CD8-positive, alpha-beta memory T cell (primary cell): ENCODE results near the gene NTRK2. TPM values are rescaled to one million over a fixed set of nuclear protein-coding genes. Genes with fewer than 3 reads are reported as not detected.

Experiments used
- CTCF ChIA-PET: fragments of 350-600 bp; sonication (Branson Sonifier 250); formaldehyde crosslinking; loops from one replicate; lab custom pipeline; 2021; ENCODE audit warnings: antibody characterized with exemption; lab: Charles Lee
- POLR2A ChIA-PET: fragments of 350-600 bp; sonication (Branson Sonifier 250); formaldehyde crosslinking; loops from one replicate; lab custom pipeline; 2021; ENCODE audit warnings: antibody characterized with exemption; lab: Charles Lee
- DNase-seq, 5 donors: peaks; one replicate each; pipeline versions ENCODE4 v3.0.0 to v3.0.0-alpha.2; 2020 to 2022; ENCODE audit warnings: mixed read lengths in 1 of 5
- H3K27ac ChIP-seq: one replicate; pipeline ENCODE4 v1.7.0; 2013; ENCODE audit warnings: low read depth, mild to moderate bottlenecking, low read length, moderate library complexity
- H3K27me3 ChIP-seq: 2 replicates; pipeline ENCODE4 v1.7.0; 2013; ENCODE audit warnings: low read length, mild to moderate bottlenecking; ENCODE audit not compliant: insufficient read depth, poor library complexity, severe bottlenecking
- H3K36me3 ChIP-seq: 2 replicates; pipeline ENCODE4 v1.7.0; 2013; ENCODE audit warnings: mild to moderate bottlenecking, low read length, moderate library complexity; ENCODE audit not compliant: insufficient read depth
- H3K4me1 ChIP-seq: 2 replicates; pipeline ENCODE4 v1.7.0; 2013; ENCODE audit warnings: mild to moderate bottlenecking, low read length, moderate library complexity; ENCODE audit not compliant: insufficient read depth
- H3K4me3 ChIP-seq: 2 replicates; pipeline ENCODE4 v1.7.0; 2013; ENCODE audit warnings: mild to moderate bottlenecking, low read length
- H3K9me3 ChIP-seq: 2 replicates; pipeline ENCODE4 v1.7.0; 2013; ENCODE audit warnings: mild to moderate bottlenecking, low read length
- H3K27ac Mint-ChIP-seq, 8 donors: one replicate each; pipeline ENCODE4 v1.8.0; 2020 to 2021; ENCODE audit warnings: mixed read lengths in 8 of 8, mild to moderate bottlenecking in 6 of 8, inconsistent platforms in 3 of 8, moderate library complexity in 3 of 8
- H3K27me3 Mint-ChIP-seq, 2 donors: one replicate each; pipeline ENCODE4 v1.8.0; 2020 to 2021; ENCODE audit warnings: mixed read lengths in 2 of 2, mild to moderate bottlenecking in 1 of 2, moderate library complexity in 1 of 2
- H3K36me3 Mint-ChIP-seq, 3 donors: one replicate each; pipeline ENCODE4 v1.8.0; 2020 to 2021; ENCODE audit warnings: mixed read lengths in 3 of 3, inconsistent platforms in 1 of 3, mild to moderate bottlenecking in 1 of 3
- H3K4me1 Mint-ChIP-seq, 3 donors: one replicate each; pipeline ENCODE4 v1.8.0; 2020 to 2021; ENCODE audit warnings: mixed read lengths in 3 of 3, inconsistent platforms in 1 of 3, mild to moderate bottlenecking in 1 of 3
- H3K4me3 Mint-ChIP-seq, 7 donors: one replicate each; pipeline ENCODE4 v1.8.0; 2020 to 2021; ENCODE audit warnings: mixed read lengths in 7 of 7, mild to moderate bottlenecking in 6 of 7, moderate library complexity in 4 of 7, inconsistent platforms in 2 of 7
- H3K9me3 Mint-ChIP-seq, 5 donors: one replicate each; pipeline ENCODE4 v1.8.0; 2020 to 2022; ENCODE audit warnings: mixed read lengths in 5 of 5, mild to moderate bottlenecking in 3 of 5, moderate library complexity in 2 of 5, inconsistent platforms in 1 of 5
- polyA plus RNA-seq: library from polyadenylated mRNA; unstranded; fragments of 300-500 nt; fragmentation: Illumina TruSeq; gene quantifications from one replicate; pipeline ENCODE4 v1.2.3, GENCODE V29; 2021
- total RNA-seq, 2 experiments: library from RNA; stranded (reverse); gene quantifications; one replicate each; pipeline ENCODE4 v1.2.3, GENCODE V29; 2021

Gene NTRK2
- total RNA-seq (under 1 TPM; 0.26 to 0.38 TPM), polyA plus RNA-seq (not detected)

- POLR2A ChIA-PET, result no interaction called here
- peaks cover 8 to 23% (median 19%) of the 10 kb centered on the region in 3 donors for H3K4me1 Mint-ChIP-seq
- H3K27me3 Mint-ChIP-seq, result peaks cover 22 to 60% of the 10 kb centered on the region in 2 donors
- no peak within 1 kb of the TSS for H3K27ac Mint-ChIP-seq
- Histone ChIP-seq H3K9me3 (no peaks in the 10 kb centered on the region), H3K4me1 (no peaks in the 10 kb centered on the region), H3K36me3 (no peaks in the 10 kb centered on the region), H3K27ac (no peak within 1 kb of the TSS), H3K4me3 (no peak within 1 kb of the TSS), H3K27me3 (peaks cover 5% of the 10 kb centered on the region)
- peak within 1 kb of the TSS in 5 of 7 donors; percentile 21 to 78 (median 43) for H3K4me3 Mint-ChIP-seq
- DNase-seq, result no peak
- CTCF ChIA-PET, result no interaction called here
- H3K36me3 Mint-ChIP-seq, result no peaks in the 10 kb centered on the region
- peaks cover 0 to 8% (median 0%) of the 10 kb centered on the region in 5 donors for H3K9me3 Mint-ChIP-seq
Observed at GRCh38 chr9:84669288-84670137, at the start of gene NTRK2. NTRK2 (plus strand) TSS chr9:84669729; CDS start chr9:84670749, 1,020 bp downstream.

- H3K27ac Mint-ChIP-seq, result no peak overlapping the region
- no peak for DNase-seq
- ChIA-PET POLR2A (no interaction called here), CTCF (no interaction called here)
- no peaks in the 10 kb centered on the region for H3K4me1 Mint-ChIP-seq
- Histone ChIP-seq H3K27ac (no peak overlapping the region), H3K9me3 (no peaks in the 10 kb centered on the region), H3K4me3 (no peak overlapping the region), H3K36me3 (no peaks in the 10 kb centered on the region), H3K27me3 (no peaks in the 10 kb centered on the region), H3K4me1 (no peaks in the 10 kb centered on the region)
- no peak overlapping the region for H3K4me3 Mint-ChIP-seq
- H3K36me3 Mint-ChIP-seq, result no peaks in the 10 kb centered on the region
- H3K27me3 Mint-ChIP-seq, result peaks cover 0 to 11% of the 10 kb centered on the region in 2 donors
- H3K9me3 Mint-ChIP-seq, result peaks cover 0 to 2% (median 0%) of the 10 kb centered on the region in 5 donors
Observed at GRCh38 chr9:84620338-84620737, 49.2 kb upstream of the NTRK2 start.

GRCh38 chr9:84621811-84622210 lies 47.7 kb upstream of the NTRK2 start:
- H3K27me3 ChIP-seq, result no peaks in the 10 kb centered on the region
- H3K27ac ChIP-seq, result no peak overlapping the region
- no peak overlapping the region for H3K27ac Mint-ChIP-seq
- ChIA-PET POLR2A (no interaction called here), CTCF (no interaction called here)
- H3K36me3 Mint-ChIP-seq, result no peaks in the 10 kb centered on the region
- H3K9me3 Mint-ChIP-seq, result peaks cover 0 to 2% (median 0%) of the 10 kb centered on the region in 5 donors
- no peak for DNase-seq
- H3K4me3 ChIP-seq, result no peak overlapping the region
- H3K27me3 Mint-ChIP-seq, result peaks cover 0 to 5% of the 10 kb centered on the region in 2 donors
- H3K9me3 ChIP-seq, result no peaks in the 10 kb centered on the region
- H3K4me1 ChIP-seq, result no peaks in the 10 kb centered on the region
- no peak overlapping the region for H3K4me3 Mint-ChIP-seq
- H3K4me1 Mint-ChIP-seq, result no peaks in the 10 kb centered on the region
- no peaks in the 10 kb centered on the region for H3K36me3 ChIP-seq

GRCh38 chr9:84622981-84623380 lies 46.5 kb upstream of the NTRK2 start:
- ChIA-PET POLR2A (no interaction called here), CTCF (no interaction called here)
- H3K36me3 ChIP-seq, result no peaks in the 10 kb centered on the region
- no peaks in the 10 kb centered on the region for H3K27me3 ChIP-seq
- Mint-ChIP-seq H3K4me1 (no peaks in the 10 kb centered on the region), H3K27me3 (peaks cover 0 to 5% of the 10 kb centered on the region in 2 donors), H3K9me3 (peaks cover 0 to 2% (median 0%) of the 10 kb centered on the region in 5 donors), H3K4me3 (no peak overlapping the region), H3K36me3 (no peaks in the 10 kb centered on the region), H3K27ac (peak overlapping the region in 1 of 8 donors; percentile 2)
- H3K27ac ChIP-seq, result no peak overlapping the region
- no peak overlapping the region for H3K4me3 ChIP-seq
- DNase-seq, result no peak
- no peaks in the 10 kb centered on the region for H3K9me3 ChIP-seq
- no peaks in the 10 kb centered on the region for H3K4me1 ChIP-seq

- no peaks in the 10 kb centered on the region for H3K27me3 Mint-ChIP-seq
- H3K36me3 Mint-ChIP-seq, result no peaks in the 10 kb centered on the region
- peaks cover 0 to 9% (median 4%) of the 10 kb centered on the region in 5 donors for H3K9me3 Mint-ChIP-seq
- no peak overlapping the region for H3K4me3 Mint-ChIP-seq
- POLR2A ChIA-PET, result no interaction called here
- H3K4me3 ChIP-seq, result no peak overlapping the region
- no peaks in the 10 kb centered on the region for H3K9me3 ChIP-seq
- H3K36me3 ChIP-seq, result no peaks in the 10 kb centered on the region
- no peaks in the 10 kb centered on the region for H3K4me1 ChIP-seq
- CTCF ChIA-PET, result interaction anchor here (0.6 kb wide), 1 partner anchor 164 kb away, joined by 3 read pairs; no protein-coding TSS in a partner anchor
- no peaks in the 10 kb centered on the region for H3K27me3 ChIP-seq
- H3K4me1 Mint-ChIP-seq, result no peaks in the 10 kb centered on the region
- DNase-seq, result no peak
- H3K27ac Mint-ChIP-seq, result no peak overlapping the region
- H3K27ac ChIP-seq, result no peak overlapping the region
Observed at GRCh38 chr9:84636436-84636835, 33.1 kb upstream of the NTRK2 start.

GRCh38 chr9:84642553-84643141 lies 26.9 kb upstream of the NTRK2 start:
- no peaks in the 10 kb centered on the region for H3K36me3 ChIP-seq
- no peak overlapping the region for H3K4me3 ChIP-seq
- H3K36me3 Mint-ChIP-seq, result no peaks in the 10 kb centered on the region
- no peak overlapping the region for H3K27ac ChIP-seq
- no peaks in the 10 kb centered on the region for H3K4me1 Mint-ChIP-seq
- ChIA-PET POLR2A (no interaction called here), CTCF (no interaction called here)
- peaks cover 0 to 13% (median 4%) of the 10 kb centered on the region in 5 donors for H3K9me3 Mint-ChIP-seq
- no peaks in the 10 kb centered on the region for H3K4me1 ChIP-seq
- H3K27me3 Mint-ChIP-seq, result no peaks in the 10 kb centered on the region
- H3K4me3 Mint-ChIP-seq, result no peak overlapping the region
- H3K27me3 ChIP-seq, result no peaks in the 10 kb centered on the region
- no peak for DNase-seq
- no peak overlapping the region for H3K27ac Mint-ChIP-seq
- no peaks in the 10 kb centered on the region for H3K9me3 ChIP-seq

- Mint-ChIP-seq H3K36me3 (no peaks in the 10 kb centered on the region), H3K27me3 (peaks cover 3 to 8% of the 10 kb centered on the region in 2 donors)
- H3K4me1 ChIP-seq, result no peaks in the 10 kb centered on the region
Observed at GRCh38 chr9:84647699-84648098, 21.8 kb upstream of the NTRK2 start.

GRCh38 chr9:84652496-84653120 lies 16.9 kb upstream of the NTRK2 start:
- Histone ChIP-seq H3K36me3 (no peaks in the 10 kb centered on the region), H3K4me3 (no peak overlapping the region), H3K27me3 (no peaks in the 10 kb centered on the region), H3K9me3 (no peaks in the 10 kb centered on the region), H3K27ac (no peak overlapping the region), H3K4me1 (no peaks in the 10 kb centered on the region)
- no peak overlapping the region for H3K27ac Mint-ChIP-seq
- CTCF ChIA-PET, result no interaction called here
- peaks cover 8 to 10% of the 10 kb centered on the region in 2 donors for H3K27me3 Mint-ChIP-seq
- no peaks in the 10 kb centered on the region for H3K4me1 Mint-ChIP-seq
- no peak for DNase-seq
- no peak overlapping the region for H3K4me3 Mint-ChIP-seq
- POLR2A ChIA-PET, result no interaction called here
- no peaks in the 10 kb centered on the region for H3K9me3 Mint-ChIP-seq
- H3K36me3 Mint-ChIP-seq, result no peaks in the 10 kb centered on the region

More at GRCh38 chr9:84647699-84648098, 21.8 kb upstream of the NTRK2 start:
- CTCF ChIA-PET, result no interaction called here
- DNase-seq, result no peak
- H3K27ac Mint-ChIP-seq, result no peak overlapping the region
- H3K4me1 Mint-ChIP-seq, result no peaks in the 10 kb centered on the region
- no peak overlapping the region for H3K27ac ChIP-seq
- no peaks in the 10 kb centered on the region for H3K9me3 Mint-ChIP-seq
- H3K36me3 ChIP-seq, result no peaks in the 10 kb centered on the region
- no peaks in the 10 kb centered on the region for H3K27me3 ChIP-seq
- POLR2A ChIA-PET, result no interaction called here
- H3K4me3 Mint-ChIP-seq, result no peak overlapping the region
- no peak overlapping the region for H3K4me3 ChIP-seq
- no peaks in the 10 kb centered on the region for H3K9me3 ChIP-seq
